GM12878 (cell line): ENCODE measurements around the gene NEU3. TPM values are rescaled to one million over a fixed set of nuclear protein-coding genes. Genes with fewer than 3 reads are reported as not detected.

Experiments used
- ATAC-seq: fragments of 200-7000 bp; cut with Tn5 transposase; 3 replicates; pipeline ENCODE4 v1.9.1; 2020; ENCODE audit warnings: mild to moderate bottlenecking, moderate library complexity
- BruUV-seq: library from RNA; stranded (reverse); fragments of 400-500 nt; replicated peaks from 2 replicates; lab custom pipeline; 2021; lab: Mats Ljungman, UMichigan
- CTCF ChIA-PET: fragments of 300-600 bp; sonication (Branson Sonifier 250); formaldehyde crosslinking; extraction: SDS; loops from one replicate; lab custom pipeline; 2021; ENCODE audit warnings: inconsistent platforms; lab: Yijun Ruan, JAX
- POLR2A ChIA-PET: fragments of 350-600 bp; formaldehyde crosslinking; extraction: SDS; loops from one replicate; lab custom pipeline; 2021; ENCODE audit warnings: inconsistent platforms; lab: Charles Lee
- RAD21 ChIA-PET: fragments of 300-600 bp; sonication (Branson Sonifier 250); formaldehyde crosslinking; loops from one replicate; lab custom pipeline; 2023; ENCODE audit warnings: antibody characterized with exemption; ENCODE audit not compliant: unreplicated experiment; lab: Charles Lee
- SMC1A ChIA-PET: fragments of 300-600 bp; sonication (Branson Sonifier 250); formaldehyde crosslinking; loops from one replicate; lab custom pipeline; 2023; ENCODE audit not compliant: unreplicated experiment, uncharacterized antibody; lab: Charles Lee
- DNase-seq: peaks from one replicate; pipeline ENCODE4 v3.0.0-alpha.2; 2011; ENCODE audit warnings: low read depth, low spot score
- FAIRE-seq: peaks from 3 replicates; lab custom pipeline; 2011; peaks lifted over from hg19 to GRCh38; lab: Jason Lieb, UNC
- H2AFZ ChIP-seq: 2 replicates; pipeline ENCODE4 v1.6.0; 2011; ENCODE audit warnings: low read depth, low read length, control low read depth; ENCODE audit not compliant: control insufficient read depth
- H3K27ac ChIP-seq: 2 replicates; pipeline ENCODE4 v1.5.1; 2011; ENCODE audit warnings: control low read depth; ENCODE audit not compliant: control insufficient read depth, insufficient read depth
- H3K27me3 ChIP-seq, 2 experiments: replicated peaks in 1 of 2; 2 replicates each; pipeline versions ENCODE4 v1.6.0 to v1.6.1; 2011; ENCODE audit warnings: low read length in 1 of 2; ENCODE audit not compliant: control insufficient read depth in 2 of 2, insufficient read depth in 2 of 2
- H3K36me3 ChIP-seq, 2 experiments: 2 replicates each; pipeline ENCODE4 v1.5.1; 2011; ENCODE audit warnings: low read length in 1 of 2; ENCODE audit not compliant: control insufficient read depth in 2 of 2, insufficient read depth in 2 of 2
- H3K4me1 ChIP-seq: 2 replicates; pipeline ENCODE4 v1.6.1; 2011; ENCODE audit warnings: mild to moderate bottlenecking, low read length, moderate library complexity, mixed read lengths; ENCODE audit not compliant: control insufficient read depth, insufficient read depth
- H3K4me2 ChIP-seq: 2 replicates; pipeline ENCODE4 v1.6.0; 2011; ENCODE audit warnings: control low read depth; ENCODE audit not compliant: control insufficient read depth, insufficient read depth
- H3K4me3 ChIP-seq: fragments of 200-600 bp; sonication (generic); 2 replicates; pipeline ENCODE4 v1.5.1; 2016
- H3K79me2 ChIP-seq: 2 replicates; pipeline ENCODE4 v1.6.0; 2011; ENCODE audit warnings: low read length; ENCODE audit not compliant: control insufficient read depth, insufficient read depth
- H3K9ac ChIP-seq: 2 replicates; pipeline ENCODE4 v1.8.0; 2011; ENCODE audit warnings: low read length, control low read depth, mixed read lengths; ENCODE audit not compliant: control insufficient read depth, insufficient read depth
- H3K9me3 ChIP-seq: replicated peaks from 3 replicates; pipeline ENCODE4 v1.5.1; 2011; ENCODE audit warnings: mild to moderate bottlenecking, low read length; ENCODE audit not compliant: control insufficient read depth, insufficient read depth
- H4K20me1 ChIP-seq: 2 replicates; pipeline ENCODE4 v1.6.0; 2011; ENCODE audit not compliant: control insufficient read depth, insufficient read depth
- CBX3 ChIP-seq: fragments of 200-600 bp; sonication (generic); IDR thresholded peaks from 2 replicates; pipeline ENCODE4 v1.6.1; 2016; ENCODE audit warnings: low read depth, borderline replicate concordance
- LARP7 ChIP-seq: fragments of 450-650 bp; IDR thresholded peaks from 2 replicates; pipeline ENCODE4 v1.6.1; 2017; ENCODE audit warnings: mild to moderate bottlenecking
- NFIC ChIP-seq: IDR thresholded peaks from 2 replicates; pipeline ENCODE4 v1.6.1; 2012; ENCODE audit warnings: low read depth, mild to moderate bottlenecking, inconsistent platforms, low read length, moderate library complexity
- NFYA ChIP-seq: IDR thresholded peaks from 2 replicates; pipeline ENCODE4 v1.6.1; 2011; ENCODE audit warnings: low read depth, mild to moderate bottlenecking, low read length, improper control_type of control experiment, borderline replicate concordance
- POLR2AphosphoS2 ChIP-seq: IDR thresholded peaks from 2 replicates; pipeline ENCODE4 v1.6.1; 2011; ENCODE audit warnings: low read depth, mild to moderate bottlenecking, low read length, improper control_type of control experiment, moderate library complexity
- SIN3A ChIP-seq: IDR thresholded peaks from 2 replicates; pipeline ENCODE4 v1.6.1; 2012; ENCODE audit warnings: low read depth, low read length, improper control_type of control experiment
- WRNIP1 ChIP-seq: IDR thresholded peaks from 2 replicates; pipeline ENCODE4 v1.6.1; 2011; ENCODE audit warnings: low read depth, low read length, improper control_type of control experiment, borderline replicate concordance
- ZNF384 ChIP-seq: IDR thresholded peaks from 2 replicates; pipeline ENCODE4 v1.6.1; 2012; ENCODE audit warnings: low read depth, mild to moderate bottlenecking, low read length, improper control_type of control experiment, borderline replicate concordance
- WGBS: methylation state at CpG from one replicate; pipeline ENCODE4 v1.1.6; 2016; ENCODE audit warnings: low lambda C conversion rate; ENCODE audit not compliant: insufficient replicate concordance, insufficient coverage; ENCODE audit errors: missing lambda C conversion rate; 5-methylcytosine and 5-hydroxymethylcytosine counted together
- in situ Hi-C: fragments of 300-500 bp; cut with MboI; formaldehyde crosslinking; loops from 9 replicates; pipeline ENCODE4 v1.14.3; 2018; ENCODE audit warnings: mixed read lengths
- intact Hi-C: fragments of 100-400 bp; cut with micrococcal nuclease; formaldehyde crosslinking; loops from one replicate; pipeline ENCODE4 v1.14.2; 2022; ENCODE audit not compliant: unreplicated experiment
- polyA plus RNA-seq, 11 experiments: library from polyadenylated mRNA; depleted of rRNA in 4 of 11; unstranded in 6 of 11; stranded (reverse) in 5 of 11; fragments of >200 nt; fragmentation: Nextera tagmentation in 4 of 11; fragmentation: Illumina TruSeq in 1 of 11; extraction: Ambion mirVana in 4 of 11; extraction: Trizol in 1 of 11; gene quantifications; 1 replicate in 1 of 11; 2 replicates in 10 of 11; pipeline versions ENCODE4 v1.2.1 to v1.2.3, GENCODE V29; 2011 to 2016; ENCODE audit warnings: inconsistent platforms in 2 of 11, missing spikeins in 2 of 11, low read depth in 1 of 11
- total RNA-seq, 4 experiments: library from RNA; depleted of rRNA in 3 of 4; stranded (reverse); fragments of >200 nt in 3 of 4; fragmentation: Illumina TruSeq in 1 of 4; extraction: Trizol in 1 of 4; gene quantifications; 2 replicates each; pipeline versions ENCODE4 v1.2.1 to v1.2.3, GENCODE V29; 2013 to 2021
- TF ChIP-seq, protein P1 (sequence below): fragments of 450-650 bp; IDR thresholded peaks from 2 replicates; pipeline ENCODE4 v1.6.1; 2017; ENCODE audit warnings: mild to moderate bottlenecking, moderate library complexity

Gene NEU3
- total and polyA plus RNA-seq, 10 of the 15 experiments (the other 5 are each of a cell fraction or from before 2014, with no cell fraction given): 2.5 to 20.3 (median 13.4) TPM

- in situ Hi-C loops (loop anchor here (5.0 kb wide), 1 partner anchor 98 kb away; no protein-coding TSS in a partner anchor), intact Hi-C loops (no loop called here)
- Histone ChIP-seq H3K4me3 (no peak overlapping the region), H2AFZ (no peak overlapping the region), H3K36me3 (no peaks in the 10 kb centered on the region), H4K20me1 (no peaks in the 10 kb centered on the region), H3K27me3 (no peaks in the 10 kb centered on the region), H3K9me3 (no peaks in the 10 kb centered on the region), H3K79me2 (no peaks in the 10 kb centered on the region), H3K27ac (no peak overlapping the region), H3K4me2 (no peak overlapping the region), H3K9ac (no peak overlapping the region), H3K4me1 (no peaks in the 10 kb centered on the region)
- SMC1A ChIA-PET: interaction anchor here (2.1 kb wide), 1 partner anchor 98 kb away, joined by 8 read pairs; no protein-coding TSS in a partner anchor
- ATAC-seq: no peak
- DNase-seq: no peak
- BruUV-seq: no TSS peak
- 59% methylated on average over 6 of the region's 6 CpGs for WGBS
- POLR2A ChIA-PET: no interaction called here
- FAIRE-seq: no peak
- CTCF ChIA-PET: interaction anchor here (1.0 to 6.4 kb wide), 4 partner anchors 8 to 112 kb away, joined by 3 to 77 read pairs (median 26); no protein-coding TSS in a partner anchor
- TF ChIP-seq NFIC: no peak
- TF ChIP-seq POLR2AphosphoS2: no peak
- TF ChIP-seq LARP7: no peak
- no peak for TF ChIP-seq NFYA
- TF ChIP-seq CBX3: no peak
- TF ChIP-seq WRNIP1: no peak
- no peak for TF ChIP-seq SIN3A
- no peak for TF ChIP-seq ZNF384
- TF ChIP-seq, protein P1, sequence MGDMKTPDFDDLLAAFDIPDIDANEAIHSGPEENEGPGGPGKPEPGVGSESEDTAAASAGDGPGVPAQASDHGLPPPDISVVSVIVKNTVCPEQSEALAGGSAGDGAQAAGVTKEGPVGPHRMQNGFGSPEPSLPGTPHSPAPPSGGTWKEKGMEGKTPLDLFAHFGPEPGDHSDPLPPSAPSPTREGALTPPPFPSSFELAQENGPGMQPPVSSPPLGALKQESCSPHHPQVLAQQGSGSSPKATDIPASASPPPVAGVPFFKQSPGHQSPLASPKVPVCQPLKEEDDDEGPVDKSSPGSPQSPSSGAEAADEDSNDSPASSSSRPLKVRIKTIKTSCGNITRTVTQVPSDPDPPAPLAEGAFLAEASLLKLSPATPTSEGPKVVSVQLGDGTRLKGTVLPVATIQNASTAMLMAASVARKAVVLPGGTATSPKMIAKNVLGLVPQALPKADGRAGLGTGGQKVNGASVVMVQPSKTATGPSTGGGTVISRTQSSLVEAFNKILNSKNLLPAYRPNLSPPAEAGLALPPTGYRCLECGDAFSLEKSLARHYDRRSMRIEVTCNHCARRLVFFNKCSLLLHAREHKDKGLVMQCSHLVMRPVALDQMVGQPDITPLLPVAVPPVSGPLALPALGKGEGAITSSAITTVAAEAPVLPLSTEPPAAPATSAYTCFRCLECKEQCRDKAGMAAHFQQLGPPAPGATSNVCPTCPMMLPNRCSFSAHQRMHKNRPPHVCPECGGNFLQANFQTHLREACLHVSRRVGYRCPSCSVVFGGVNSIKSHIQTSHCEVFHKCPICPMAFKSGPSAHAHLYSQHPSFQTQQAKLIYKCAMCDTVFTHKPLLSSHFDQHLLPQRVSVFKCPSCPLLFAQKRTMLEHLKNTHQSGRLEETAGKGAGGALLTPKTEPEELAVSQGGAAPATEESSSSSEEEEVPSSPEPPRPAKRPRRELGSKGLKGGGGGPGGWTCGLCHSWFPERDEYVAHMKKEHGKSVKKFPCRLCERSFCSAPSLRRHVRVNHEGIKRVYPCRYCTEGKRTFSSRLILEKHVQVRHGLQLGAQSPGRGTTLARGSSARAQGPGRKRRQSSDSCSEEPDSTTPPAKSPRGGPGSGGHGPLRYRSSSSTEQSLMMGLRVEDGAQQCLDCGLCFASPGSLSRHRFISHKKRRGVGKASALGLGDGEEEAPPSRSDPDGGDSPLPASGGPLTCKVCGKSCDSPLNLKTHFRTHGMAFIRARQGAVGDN: no peak
- RAD21 ChIA-PET: interaction anchor here (1.4 kb wide), 1 partner anchor 100 kb away, joined by 4 read pairs; no protein-coding TSS in a partner anchor
Measured at GRCh38 chr11:75029836-75030631, 41.3 kb downstream of the NEU3 start.
